Raji (cell line): ENCODE measurements around the gene CYP27B1.

Source experiments
- POLR2A ChIP-seq: IDR thresholded peaks from 2 replicates; pipeline ENCODE4 v1.6.1; 2011; ENCODE audit warnings: low read depth, low read length, control low read depth; ENCODE audit not compliant: insufficient read depth

Gene CYP27B1

GRCh38 chr12:57802607-57803006 is 35.7 kb upstream of the CYP27B1 start:
- no peak for TF ChIP-seq POLR2A

GRCh38 chr12:57800965-57801364 is 34.1 kb upstream of the CYP27B1 start:
- TF ChIP-seq POLR2A = no peak

DNA sequence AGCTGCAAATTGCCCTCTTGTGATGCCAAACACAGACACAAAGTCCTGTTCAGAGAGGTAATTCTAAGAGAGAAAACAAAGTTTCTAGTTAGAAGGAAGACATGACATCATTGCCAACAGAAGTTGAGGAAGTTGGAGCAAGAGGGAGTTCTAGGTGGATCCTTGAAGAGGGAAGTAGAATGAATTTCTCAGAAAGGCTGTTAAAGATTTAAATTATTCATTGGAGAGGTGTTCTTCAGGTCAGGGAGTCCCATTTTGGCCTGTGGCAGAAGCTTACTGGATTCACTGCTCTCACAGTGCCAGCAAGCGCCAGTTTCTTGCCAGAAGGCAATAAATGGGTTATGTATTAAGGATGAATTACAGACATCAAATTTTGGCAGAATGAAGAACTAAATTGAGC is 31.1 kb upstream of the CYP27B1 start:
- TF ChIP-seq POLR2A = no peak

- no peak for TF ChIP-seq POLR2A
These were observed 30.1 kb upstream of the CYP27B1 start for GRCh38 chr12:57796996-57797395.

- no peak for TF ChIP-seq POLR2A
These were observed 28.5 kb upstream of the CYP27B1 start for GRCh38 chr12:57795354-57795753.

DNA sequence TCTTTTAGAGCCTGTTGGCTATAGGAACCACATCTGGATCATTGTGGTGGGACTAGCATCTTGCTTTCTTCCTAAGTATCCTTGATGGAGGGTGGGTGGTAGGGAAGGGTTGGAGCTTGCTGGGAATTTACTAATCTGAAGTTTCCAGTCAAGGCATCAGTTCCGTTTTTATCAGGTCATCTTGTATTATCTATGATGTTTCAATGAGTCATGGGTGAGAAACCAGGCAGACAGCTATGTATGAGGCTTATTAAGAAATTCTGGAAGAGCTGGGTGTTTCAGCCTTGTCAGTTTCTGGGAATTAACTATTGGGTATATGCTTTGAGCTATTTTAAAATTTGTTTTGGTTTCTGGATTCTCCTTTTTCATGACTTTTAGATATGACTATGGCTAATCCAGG is 27.0 kb upstream of the CYP27B1 start:
- no peak for TF ChIP-seq POLR2A

DNA sequence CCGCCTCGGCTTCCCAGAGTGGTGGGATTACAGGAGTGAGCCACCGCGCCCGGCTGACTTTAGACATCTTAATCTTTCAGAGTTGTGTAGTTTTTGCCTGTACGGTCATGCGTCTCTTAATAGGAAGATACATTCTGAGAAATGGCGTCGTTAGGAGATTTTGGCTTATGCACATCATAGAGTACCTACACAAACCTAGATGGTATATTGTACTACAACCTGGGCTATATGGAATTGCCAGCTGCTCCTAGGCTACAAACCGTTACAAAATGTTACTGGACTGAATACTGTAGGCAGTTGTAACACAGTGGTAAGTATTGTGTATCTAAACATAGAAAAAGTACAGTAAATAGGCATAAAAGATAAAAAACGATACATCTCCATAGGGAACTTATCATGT is 17.0 kb upstream of the CYP27B1 start:
- no peak for TF ChIP-seq POLR2A

DNA sequence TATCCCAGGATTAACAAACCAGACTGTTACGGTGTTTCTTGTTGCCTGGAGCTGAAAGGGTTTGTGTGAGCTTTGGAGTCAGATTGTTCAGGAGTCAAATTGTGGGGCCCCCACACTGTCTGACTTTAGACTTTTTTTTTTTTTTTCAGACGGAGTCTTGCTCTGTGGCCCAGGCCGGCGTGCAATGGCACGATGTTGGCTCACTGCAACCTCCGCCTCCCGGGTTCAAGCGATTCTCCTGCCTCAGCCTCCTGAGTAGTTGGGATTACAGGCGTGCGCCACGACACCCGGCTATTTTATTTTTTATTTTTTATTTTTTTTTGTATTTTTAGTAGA is 16.6 kb upstream of the CYP27B1 start:
- TF ChIP-seq POLR2A = no peak

DNA sequence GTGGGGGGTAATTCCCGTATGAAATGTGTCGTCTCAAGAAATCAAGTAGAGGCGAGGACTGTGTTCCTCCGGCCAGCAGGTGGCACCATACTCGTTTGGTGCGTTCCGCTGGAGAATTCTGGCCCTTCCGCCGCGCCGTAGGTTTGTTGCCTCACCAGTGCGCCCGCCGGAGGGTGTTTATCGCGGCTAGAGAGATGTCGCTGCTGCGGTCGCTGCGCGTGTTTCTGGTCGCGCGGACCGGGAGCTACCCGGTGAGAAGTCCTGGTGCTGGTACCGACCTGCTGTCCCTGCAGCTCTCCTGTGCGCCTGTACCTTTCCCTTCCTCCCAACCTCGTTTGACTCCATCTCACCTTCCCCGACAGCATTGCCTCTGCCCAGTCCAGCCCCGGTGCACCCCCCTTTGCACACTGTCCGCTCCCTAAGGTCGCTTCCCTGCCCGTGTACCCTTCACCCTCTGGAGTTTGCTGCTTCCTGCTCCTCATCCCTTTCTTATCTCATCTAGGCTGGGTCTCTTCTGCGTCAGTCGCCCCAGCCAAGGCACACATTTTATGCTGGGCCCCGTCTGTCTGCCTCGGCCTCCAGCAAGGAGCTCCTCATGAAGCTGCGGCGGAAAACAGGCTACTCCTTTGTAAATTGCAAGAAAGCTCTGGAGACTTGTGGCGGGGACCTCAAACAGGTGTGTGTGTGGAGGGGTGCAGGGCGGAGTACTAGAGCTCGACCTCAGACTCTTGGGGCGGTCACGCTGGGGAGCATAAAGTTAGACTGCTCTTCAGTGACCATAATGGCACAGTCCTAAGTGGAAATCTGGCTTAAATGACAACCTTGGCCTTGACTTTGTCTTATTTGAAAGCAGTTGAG is 16.0 kb upstream of the CYP27B1 start, which contains the start of gene TSFM:
Gene TSFM (plus strand): TSS at position 180 of the 858 bp plus-strand sequence. CDS start 15 bp downstream, at position 195.
- peak; percentile 98 for TF ChIP-seq POLR2A

GRCh38 chr12:57782243-57782607 is 15.3 kb upstream of the CYP27B1 start:
- TF ChIP-seq POLR2A = no peak

DNA sequence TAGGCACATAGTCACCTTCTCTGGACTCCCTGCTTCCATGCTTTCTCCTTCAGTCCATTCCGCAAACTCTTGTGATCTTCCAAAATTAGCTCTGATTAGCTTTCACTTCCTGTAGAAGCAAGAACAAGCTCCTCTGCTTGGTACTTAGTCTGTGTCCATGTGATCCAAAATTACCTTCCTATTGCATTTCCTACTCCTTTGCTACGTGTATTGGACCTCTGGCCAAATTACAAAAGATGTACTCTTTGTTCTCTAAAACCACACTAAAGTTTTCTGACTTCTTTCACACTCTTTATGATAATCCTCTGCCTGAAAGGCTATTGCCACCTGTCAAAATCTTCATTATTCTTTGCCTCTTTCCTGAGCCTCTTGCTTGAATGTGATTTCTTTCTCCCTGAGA is 14.9 kb upstream of the CYP27B1 start:
- TF ChIP-seq POLR2A = no peak

DNA sequence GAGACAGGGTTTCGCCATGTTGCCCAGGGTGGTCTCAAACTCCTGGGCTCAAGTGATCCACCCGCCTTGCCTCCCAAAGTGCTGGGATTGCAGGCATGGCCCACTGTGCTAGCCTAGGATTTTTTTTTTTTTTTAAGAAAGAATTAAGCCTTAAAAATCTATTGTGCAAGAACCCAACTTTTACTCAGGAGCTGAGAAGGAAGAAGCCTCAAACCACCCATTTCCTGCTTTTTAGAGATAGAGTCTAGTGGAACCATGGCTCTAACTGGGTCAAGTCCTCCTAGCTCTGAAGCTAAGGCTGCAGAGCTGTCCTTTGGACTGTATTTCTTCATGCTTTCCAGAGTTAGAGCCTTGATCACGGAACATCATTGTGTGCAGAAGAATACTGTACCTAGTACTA is 14.4 kb upstream of the CYP27B1 start:
- TF ChIP-seq POLR2A = no peak

DNA sequence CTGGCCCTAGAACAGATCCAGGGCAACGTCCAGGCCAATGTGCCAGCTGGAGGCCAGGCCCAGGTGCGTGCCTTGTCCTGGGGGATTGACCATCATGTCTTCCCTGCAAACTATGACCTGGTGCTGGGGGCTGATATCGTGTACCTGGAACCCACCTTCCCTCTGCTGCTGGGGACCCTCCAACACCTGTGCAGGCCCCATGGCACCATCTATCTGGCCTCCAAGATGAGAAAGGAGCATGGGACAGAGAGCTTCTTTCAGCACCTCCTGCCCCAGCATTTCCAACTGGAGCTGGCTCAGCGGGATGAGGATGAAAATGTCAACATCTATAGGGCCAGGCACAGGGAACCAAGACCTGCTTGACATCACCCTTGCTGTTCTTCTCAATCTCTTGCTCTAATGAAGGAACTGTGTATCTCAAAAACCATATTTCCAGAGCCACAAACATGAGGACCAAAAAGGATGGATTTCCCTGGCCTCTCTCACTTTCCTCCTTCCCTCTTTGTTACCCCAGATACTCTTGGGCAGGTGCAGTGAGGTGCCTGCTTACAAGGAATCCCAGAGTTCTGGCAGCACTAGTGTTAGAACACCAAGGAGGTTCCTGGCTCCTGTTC is 13.5 kb upstream of the CYP27B1 start:
- no peak for TF ChIP-seq POLR2A

DNA sequence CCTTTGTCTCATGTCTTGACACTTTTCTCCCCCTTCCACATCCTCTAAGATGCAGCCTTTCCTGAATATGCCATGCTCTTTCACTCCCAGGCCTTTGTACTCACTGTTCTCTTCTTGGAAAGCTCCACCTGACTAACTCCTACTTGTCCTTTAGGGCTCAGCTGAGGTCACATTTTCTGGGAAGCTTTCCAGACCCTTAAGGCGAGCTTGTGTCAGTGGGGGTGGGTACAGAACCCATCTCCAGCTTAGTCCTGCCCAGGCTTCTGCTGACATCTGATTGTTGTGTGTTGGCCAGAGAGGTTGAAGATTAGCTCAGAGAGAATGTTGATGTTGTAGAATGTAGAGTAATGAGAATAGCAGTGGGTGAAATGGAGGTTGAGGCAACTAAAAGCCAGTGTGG is 12.9 kb upstream of the CYP27B1 start:
- no peak for TF ChIP-seq POLR2A

DNA sequence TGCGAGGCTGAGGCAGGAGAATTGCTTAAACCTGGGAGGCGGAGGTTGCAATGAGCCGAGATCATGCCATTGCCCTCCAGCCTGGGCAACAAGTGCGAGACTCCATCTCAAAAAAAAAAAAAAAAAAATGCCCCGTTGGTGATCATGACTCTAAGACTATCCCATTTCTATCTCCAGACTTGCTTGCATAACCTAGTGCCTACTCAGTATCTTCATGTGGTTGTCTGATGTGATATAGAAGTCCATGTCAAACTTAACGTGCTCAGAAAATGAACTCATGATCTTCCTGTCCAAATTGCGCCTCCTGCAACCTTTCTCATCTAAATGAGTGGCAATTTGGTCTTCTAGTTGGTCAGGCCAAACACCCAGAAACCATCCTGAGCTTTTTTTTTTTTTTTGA is 11.0 kb upstream of the CYP27B1 start:
- TF ChIP-seq POLR2A = no peak

DNA sequence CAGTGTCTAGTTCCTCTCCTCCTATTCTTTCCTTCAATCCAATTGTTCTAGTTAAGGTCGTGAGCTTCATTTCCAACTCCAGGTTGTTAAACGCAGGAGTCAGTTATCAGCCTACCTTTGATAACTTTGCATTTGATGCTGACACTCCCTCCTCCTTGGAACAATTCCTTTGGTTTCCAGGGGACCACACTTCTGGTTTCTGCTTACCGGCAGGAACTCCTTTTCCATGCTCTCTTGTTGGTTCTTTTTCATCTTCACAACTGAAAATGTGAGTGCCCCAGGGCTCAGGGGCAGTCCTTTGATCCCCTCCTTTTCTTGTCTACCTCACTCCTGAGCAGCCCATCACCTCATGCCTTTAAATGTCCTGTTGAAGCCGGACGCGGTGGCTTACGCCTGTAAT is 10.5 kb upstream of the CYP27B1 start:
- no peak for TF ChIP-seq POLR2A

DNA sequence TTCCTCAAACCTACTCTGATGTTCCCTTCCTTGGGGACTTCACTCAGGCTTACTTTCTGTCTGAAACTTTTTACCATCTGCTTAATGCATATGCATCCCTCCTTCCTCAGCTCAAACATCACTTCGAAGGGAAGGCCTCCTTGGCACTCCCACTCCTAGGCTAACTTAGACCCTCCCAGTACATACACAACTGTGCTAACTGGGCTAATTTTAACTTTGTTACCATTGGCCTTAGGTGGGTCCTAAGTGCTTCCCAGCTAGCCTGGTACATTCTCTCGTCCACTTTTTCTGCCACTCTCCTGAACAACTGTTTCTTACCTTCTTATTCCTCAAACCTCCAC is 9.3 kb upstream of the CYP27B1 start:
- TF ChIP-seq POLR2A = no peak
